Hepatocyte (in vitro differentiated cells): Measurements from ENCODE around the gene PIK3CA. TPM values are rescaled to one million over a fixed set of nuclear protein-coding genes. Genes with fewer than 3 reads are reported as not detected.
A peak's percentile ranks its signal among the peaks of the same experiment; 100 is the strongest.

Experiments used
- DNase-seq: peaks from one replicate; pipeline ENCODE4 v3.0.0-alpha.2; 2016; ENCODE audit warnings: low spot score
- H2AFZ ChIP-seq: fragments of 200-600 bp; sonication (generic); 2 replicates; pipeline ENCODE4 v1.6.0; 2016; ENCODE audit warnings: antibody characterized with exemption, mild to moderate bottlenecking
- H3K27ac ChIP-seq: fragments of 200-600 bp; sonication (generic); 2 replicates; pipeline ENCODE4 v1.5.1; 2016; ENCODE audit warnings: mild to moderate bottlenecking
- H3K27me3 ChIP-seq: fragments of 200-600 bp; sonication (generic); 2 replicates; pipeline ENCODE4 v1.6.1; 2016
- H3K36me3 ChIP-seq: fragments of 200-600 bp; sonication (generic); replicated peaks from 2 replicates; pipeline ENCODE4 v1.5.1; 2016; ENCODE audit warnings: low read depth; ENCODE audit not compliant: insufficient read depth
- H3K4me1 ChIP-seq: fragments of 200-600 bp; sonication (generic); 2 replicates; pipeline ENCODE4 v1.5.1; 2016; ENCODE audit warnings: mild to moderate bottlenecking, moderate library complexity; ENCODE audit not compliant: insufficient read depth
- H3K4me2 ChIP-seq: fragments of 200-600 bp; sonication (generic); 2 replicates; pipeline ENCODE4 v1.6.0; 2016
- H3K4me3 ChIP-seq: fragments of 200-600 bp; sonication (generic); 2 replicates; pipeline ENCODE4 v1.5.1; 2016; ENCODE audit warnings: mild to moderate bottlenecking
- H3K79me2 ChIP-seq: fragments of 200-600 bp; sonication (generic); 2 replicates; pipeline ENCODE4 v1.6.0; 2017; ENCODE audit warnings: mild to moderate bottlenecking
- H3K9me2 ChIP-seq: fragments of 200-600 bp; sonication (generic); replicated peaks from 2 replicates; pipeline ENCODE4 v1.6.0; 2017; ENCODE audit warnings: mild to moderate bottlenecking; ENCODE audit not compliant: insufficient read depth
- H3K9me3 ChIP-seq: fragments of 200-600 bp; sonication (generic); 2 replicates; pipeline ENCODE4 v1.5.1; 2016; ENCODE audit warnings: low read depth, mild to moderate bottlenecking
- H4K20me1 ChIP-seq: fragments of 200-600 bp; sonication (generic); 2 replicates; pipeline ENCODE4 v1.6.0; 2016; ENCODE audit warnings: mild to moderate bottlenecking; ENCODE audit not compliant: insufficient read depth, poor library complexity, severe bottlenecking
- CTCF ChIP-seq: fragments of 200-600 bp; sonication (generic); IDR thresholded peaks from 2 replicates; pipeline ENCODE4 v1.5.1; 2016; ENCODE audit warnings: antibody characterized with exemption, mild to moderate bottlenecking; ENCODE audit not compliant: poor library complexity
- EZH2 ChIP-seq: fragments of 200-600 bp; sonication (generic); IDR thresholded peaks from 2 replicates; pipeline ENCODE4 v1.6.1; 2016; ENCODE audit warnings: antibody characterized with exemption, mild to moderate bottlenecking, borderline replicate concordance
- EZH2phosphoT487 ChIP-seq: fragments of 200-600 bp; sonication (generic); IDR thresholded peaks from one replicate; pipeline ENCODE4 v1.6.1; 2018; ENCODE audit warnings: antibody characterized with exemption, mild to moderate bottlenecking, low read depth, moderate library complexity; ENCODE audit not compliant: unreplicated experiment, severe bottlenecking
- WGBS: methylation state at CpG from one replicate; pipeline ENCODE4 v1.1.6; 2016; ENCODE audit warnings: low lambda C conversion rate; ENCODE audit errors: missing lambda C conversion rate; 5-methylcytosine and 5-hydroxymethylcytosine counted together
- polyA plus RNA-seq: library from polyadenylated mRNA; unstranded; fragments of >200 nt; fragmentation: Nextera tagmentation; extraction: Ambion mirVana; gene quantifications from 2 replicates; pipeline ENCODE4 v1.2.1, GENCODE V29; 2016
- total RNA-seq: library from RNA; depleted of rRNA; stranded (reverse); fragments of >200 nt; gene quantifications from 2 replicates; pipeline ENCODE4 v1.2.3, GENCODE V29; 2014

Gene PIK3CA
- total RNA-seq (21.0 and 30.1 TPM in 2 replicates), polyA plus RNA-seq (5.9 and 7.9 TPM in 2 replicates)

- peak; percentile 98 for DNase-seq
- Histone ChIP-seq H3K9me3 (no peaks in the 10 kb centered on the region), H3K27me3 (no peaks in the 10 kb centered on the region), H3K79me2 (peaks cover 36% of the 10 kb centered on the region), H3K9me2 (no peaks in the 10 kb centered on the region), H3K4me2 (peak within 1 kb of the TSS; percentile 87), H3K4me1 (peaks cover 9% of the 10 kb centered on the region), H3K36me3 (no peaks in the 10 kb centered on the region), H3K27ac (peak within 1 kb of the TSS; percentile 98), H2AFZ (peak within 1 kb of the TSS; percentile 95), H3K4me3 (peak within 1 kb of the TSS; percentile 70), H4K20me1 (peaks cover 31% of the 10 kb centered on the region)
- under 1% methylated on average over 20 of the region's 67 CpGs for WGBS
- TF ChIP-seq EZH2phosphoT487 (no peak), EZH2 (no peak), CTCF (no peak)
These were observed at the start of gene PIK3CA for GRCh38 chr3:179147873-179148615. TSS of gene PIK3CA (plus strand) at chr3:179148357. CDS start at chr3:179198826, 50,469 bp downstream.

DNA sequence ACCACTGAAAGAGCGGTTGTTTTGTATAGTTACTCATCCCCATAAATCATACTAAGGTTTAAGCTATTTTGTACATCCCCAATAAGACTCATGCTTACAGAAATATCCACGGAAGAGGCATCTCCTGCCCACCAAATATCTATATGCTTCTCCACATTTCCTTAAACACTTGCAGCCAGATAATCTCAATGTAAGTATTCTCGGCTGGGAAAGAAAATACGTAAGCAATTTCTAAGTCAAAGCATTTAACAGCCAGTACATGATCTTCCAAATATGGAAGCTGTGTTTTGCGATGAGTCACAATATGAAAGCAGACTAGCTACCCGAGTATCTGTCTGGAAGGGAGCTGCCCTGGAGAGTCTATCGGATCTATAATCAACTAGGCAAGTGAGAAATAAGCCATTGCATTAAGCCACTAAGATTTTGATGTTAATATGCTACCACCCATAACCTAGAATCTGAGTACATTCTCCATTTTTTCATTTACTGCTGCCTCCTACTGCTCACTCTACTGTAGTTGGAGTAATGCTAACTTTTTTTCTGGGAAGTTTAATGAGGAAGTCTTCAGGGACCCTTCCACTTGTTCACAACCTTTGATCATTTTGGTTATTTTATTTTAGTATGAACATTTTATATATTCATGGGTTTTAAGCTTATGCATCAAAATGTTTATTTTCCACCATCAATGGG lies 49.6 kb upstream of the PIK3CA start:
- H3K36me3 ChIP-seq: no peaks in the 10 kb centered on the region
- WGBS: 67% methylated on average over 7 of the region's 7 CpGs
- no peaks in the 10 kb centered on the region for H3K9me3 ChIP-seq
- H3K4me1 ChIP-seq: no peaks in the 10 kb centered on the region
- no peak overlapping the region for H2AFZ ChIP-seq
- H3K79me2 ChIP-seq: no peaks in the 10 kb centered on the region
- TF ChIP-seq CTCF (peak; percentile 25), EZH2 (no peak)
- peak overlapping the region; percentile 18 for H3K4me2 ChIP-seq
- H3K27me3 ChIP-seq: no peaks in the 10 kb centered on the region
- H3K27ac ChIP-seq: no peak overlapping the region
- H4K20me1 ChIP-seq: no peaks in the 10 kb centered on the region
- DNase-seq: peak; percentile 8
- no peak overlapping the region for H3K4me3 ChIP-seq
- no peaks in the 10 kb centered on the region for H3K9me2 ChIP-seq

GRCh38 chr3:179100652-179101051 lies 47.5 kb upstream of the PIK3CA start:
- Histone ChIP-seq H3K4me2 (no peak overlapping the region), H3K36me3 (no peaks in the 10 kb centered on the region), H2AFZ (no peak overlapping the region), H3K79me2 (no peaks in the 10 kb centered on the region), H4K20me1 (no peaks in the 10 kb centered on the region), H3K9me2 (no peaks in the 10 kb centered on the region), H3K4me1 (no peaks in the 10 kb centered on the region), H3K27ac (no peak overlapping the region), H3K4me3 (no peak overlapping the region), H3K9me3 (no peaks in the 10 kb centered on the region), H3K27me3 (no peaks in the 10 kb centered on the region)
- DNase-seq: no peak
- no peak for TF ChIP-seq CTCF
- TF ChIP-seq EZH2phosphoT487: no peak
- TF ChIP-seq EZH2: no peak
